ENCODE measurements around the gene COQ6. TPM values are rescaled to one million over a fixed set of nuclear protein-coding genes. Genes with fewer than 3 reads are reported as not detected.

COQ6 gene
- total RNA-seq, 1 experiment from 2014 or later = 40.3 TPM

DNA sequence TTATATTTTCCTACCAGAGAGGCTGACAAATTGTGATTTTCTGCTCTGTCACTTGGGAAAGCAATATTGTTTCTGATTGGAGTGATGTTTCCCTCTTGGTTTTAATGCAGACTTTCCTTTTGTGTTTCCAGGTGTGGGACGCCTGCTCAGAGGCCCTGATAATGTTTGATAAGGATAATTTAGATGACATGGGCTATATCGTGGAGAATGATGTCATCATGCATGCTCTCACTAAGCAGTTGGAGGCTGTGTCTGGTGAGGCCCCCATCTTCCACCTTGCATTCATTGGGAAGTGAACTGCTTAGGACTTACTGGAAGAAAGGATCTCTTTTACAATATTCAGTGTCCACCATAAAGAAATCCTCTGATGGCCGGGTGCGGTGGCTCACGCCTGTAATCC, 5.6 kb downstream of the COQ6 start:
- Histone ChIP-seq H3K4me1 (ENCODE audit: insufficient read depth, low read length) (no peaks in the 10 kb centered on the region), H3K9me2 (replicated peaks; ENCODE audit: low read length) (no peaks in the 10 kb centered on the region), H3K4me2 (ENCODE audit: low read length) (no peak overlapping the region), H3K9ac (ENCODE audit: low read length) (no peak overlapping the region), H2AFZ (ENCODE audit: low read length) (no peak overlapping the region), H3K27ac (ENCODE audit: low read length) (no peak overlapping the region), H3K9me3 (ENCODE audit: low read length) (no peaks in the 10 kb centered on the region), H3F3A (ENCODE audit: low read length, unreplicated experiment) (no peaks in the 10 kb centered on the region), H3K36me3 (ENCODE audit: low read depth, low read length) (peaks cover 39% of the 10 kb centered on the region), H3K4me3 (ENCODE audit: low read length) (no peak overlapping the region), H3K79me2 (ENCODE audit: low read length) (peaks cover 16% of the 10 kb centered on the region), H3K27me3 (ENCODE audit: low read length) (no peaks in the 10 kb centered on the region), H4K20me1 (ENCODE audit: low read length) (no peaks in the 10 kb centered on the region)
- ChIA-PET POLR2A (ENCODE audit: unreplicated experiment) (interaction anchor here (0.7 kb wide), 1 partner anchor 196 kb away, joined by 3 read pairs; a partner anchor contains a TSS), CTCF (no interaction called here)
- BruUV-seq (replicated peaks) = no TSS peak
- ATAC-seq (no peak), DNase-seq (no peak)
- intact Hi-C loops (cut with micrococcal nuclease) = no loop called here
- TF ChIP-seq EZH2 (IDR thresholded peaks at IDR 0.05; ENCODE audit: low read length, unreplicated experiment) (no peak), EZH2phosphoT487 (IDR thresholded peaks at IDR 0.05; ENCODE audit: borderline replicate concordance, low read length) (no peak), CTCF (conservative IDR thresholded peaks at IDR 0.05; ENCODE audit: low read depth, low read length) (no peak)

GRCh38 chr14:73958591-73958990, 8.5 kb downstream of the COQ6 start:
- Histone ChIP-seq H3K9me3 (ENCODE audit: low read length) (no peaks in the 10 kb centered on the region), H3F3A (ENCODE audit: low read length, unreplicated experiment) (no peaks in the 10 kb centered on the region), H3K9me2 (replicated peaks; ENCODE audit: low read length) (no peaks in the 10 kb centered on the region), H3K9ac (ENCODE audit: low read length) (no peak overlapping the region), H3K36me3 (ENCODE audit: low read depth, low read length) (peaks cover 51% of the 10 kb centered on the region), H3K27me3 (ENCODE audit: low read length) (no peaks in the 10 kb centered on the region), H4K20me1 (ENCODE audit: low read length) (no peaks in the 10 kb centered on the region), H3K4me2 (ENCODE audit: low read length) (no peak overlapping the region), H2AFZ (ENCODE audit: low read length) (no peak overlapping the region), H3K27ac (ENCODE audit: low read length) (no peak overlapping the region), H3K79me2 (ENCODE audit: low read length) (no peaks in the 10 kb centered on the region), H3K4me1 (ENCODE audit: insufficient read depth, low read length) (no peaks in the 10 kb centered on the region), H3K4me3 (ENCODE audit: low read length) (no peak overlapping the region)
- DNase-seq (no peak), ATAC-seq (no peak)
- ChIA-PET POLR2A (ENCODE audit: unreplicated experiment) (no interaction called here), CTCF (no interaction called here)
- intact Hi-C loops (cut with micrococcal nuclease) = no loop called here
- TF ChIP-seq EZH2phosphoT487 (IDR thresholded peaks at IDR 0.05; ENCODE audit: borderline replicate concordance, low read length) (no peak), EZH2 (IDR thresholded peaks at IDR 0.05; ENCODE audit: low read length, unreplicated experiment) (no peak), CTCF (conservative IDR thresholded peaks at IDR 0.05; ENCODE audit: low read depth, low read length) (no peak)
- BruUV-seq (replicated peaks) = no TSS peak

GRCh38 chr14:73961192-73961591, 11.1 kb downstream of the COQ6 start:
- H3K9ac ChIP-seq (ENCODE audit: low read length) = no peak overlapping the region
- ATAC-seq (no peak), DNase-seq (no peak)
- peaks cover 49% of the 10 kb centered on the region for H3K36me3 ChIP-seq (ENCODE audit: low read depth, low read length)
- no peaks in the 10 kb centered on the region for H3K4me1 ChIP-seq (ENCODE audit: insufficient read depth, low read length)
- no peaks in the 10 kb centered on the region for H3K9me2 ChIP-seq (replicated peaks; ENCODE audit: low read length)
- no peaks in the 10 kb centered on the region for H4K20me1 ChIP-seq (ENCODE audit: low read length)
- CTCF ChIA-PET = no interaction called here
- no peak overlapping the region for H2AFZ ChIP-seq (ENCODE audit: low read length)
- no peaks in the 10 kb centered on the region for H3F3A ChIP-seq (ENCODE audit: low read length, unreplicated experiment)
- H3K79me2 ChIP-seq (ENCODE audit: low read length) = no peaks in the 10 kb centered on the region
- H3K27ac ChIP-seq (ENCODE audit: low read length) = no peak overlapping the region
- no peaks in the 10 kb centered on the region for H3K9me3 ChIP-seq (ENCODE audit: low read length)
- H3K4me3 ChIP-seq (ENCODE audit: low read length) = no peak overlapping the region
- no peaks in the 10 kb centered on the region for H3K27me3 ChIP-seq (ENCODE audit: low read length)
- no TSS peak for BruUV-seq (replicated peaks)
- intact Hi-C loops (cut with micrococcal nuclease) = no loop called here
- TF ChIP-seq CTCF (conservative IDR thresholded peaks at IDR 0.05; ENCODE audit: low read depth, low read length) = no peak
- POLR2A ChIA-PET (ENCODE audit: unreplicated experiment) = no interaction called here
- no peak overlapping the region for H3K4me2 ChIP-seq (ENCODE audit: low read length)
